Endothelial cell of umbilical vein (primary cell): ENCODE data around the gene DNAI2. TPM values are rescaled to one million over a fixed set of nuclear protein-coding genes. Genes with fewer than 3 reads are reported as not detected.

ENCODE experiments used
- BruUV-seq: library from RNA; stranded (reverse); fragments of 400-500 nt; replicated peaks from 2 replicates; lab custom pipeline; 2021; lab: Mats Ljungman, UMichigan
- CTCF ChIA-PET: fragments of 300-600, 350-600 bp; sonication (Branson Sonifier 250); formaldehyde crosslinking; loops from one replicate; lab custom pipeline; 2021; ENCODE audit warnings: antibody characterized with exemption, inconsistent platforms; lab: Charles Lee
- POLR2A ChIA-PET: fragments of 300-600, 350-600 bp; sonication (Branson Sonifier 250); formaldehyde crosslinking; loops from one replicate; lab custom pipeline; 2021; ENCODE audit warnings: antibody characterized with exemption, inconsistent platforms; lab: Charles Lee
- DNase-seq: peaks from one replicate; pipeline ENCODE4 v3.0.0-alpha.2; 2011; ENCODE audit warnings: low read depth, low spot score
- FAIRE-seq: peaks from 2 replicates; lab custom pipeline; 2011; peaks lifted over from hg19 to GRCh38; lab: Jason Lieb, UNC
- H2AFZ ChIP-seq: 2 replicates; pipeline ENCODE4 v1.6.0; 2012; ENCODE audit warnings: low read depth, low read length, control low read depth, inconsistent platforms
- H3K27ac ChIP-seq: 2 replicates; pipeline ENCODE4 v1.5.1; 2011; ENCODE audit warnings: low read depth, mild to moderate bottlenecking, control low read depth, low read length, moderate library complexity; ENCODE audit not compliant: insufficient read depth
- H3K27me3 ChIP-seq, 2 experiments: 2 replicates each; pipeline versions ENCODE4 v1.6.0 to v1.6.1; 2011; ENCODE audit warnings: low read length in 2 of 2, mixed read lengths in 1 of 2; ENCODE audit not compliant: control insufficient read depth in 2 of 2, insufficient read depth in 2 of 2
- H3K36me3 ChIP-seq, 2 experiments: 2 replicates in 1 of 2; 3 replicates in 1 of 2; pipeline ENCODE4 v1.5.1; 2011; ENCODE audit warnings: low read length in 2 of 2, mild to moderate bottlenecking in 1 of 2, moderate library complexity in 1 of 2; ENCODE audit not compliant: control insufficient read depth in 2 of 2, insufficient read depth in 2 of 2; ENCODE audit errors: extremely low read depth in 1 of 2
- H3K4me1 ChIP-seq: 3 replicates; pipeline ENCODE4 v1.5.1; 2011; ENCODE audit warnings: mild to moderate bottlenecking, low read length; ENCODE audit not compliant: control insufficient read depth, insufficient read depth; ENCODE audit errors: extremely low read depth
- H3K4me2 ChIP-seq: 2 replicates; pipeline ENCODE4 v1.6.1; 2011; ENCODE audit warnings: low read length, control low read depth, mixed read lengths; ENCODE audit not compliant: insufficient read depth
- H3K4me3 ChIP-seq, 3 experiments: fragments of 200-600 bp in 1 of 3; sonication (generic), shearing (Covaris generic) in 1 of 3; replicated peaks in 1 of 3; 2 replicates each; pipeline ENCODE4 v1.5.1; 2011 to 2016; ENCODE audit warnings: control low read depth in 3 of 3, low read length in 3 of 3, mild to moderate bottlenecking in 2 of 3, inconsistent platforms in 1 of 3, low read depth in 1 of 3, moderate library complexity in 1 of 3; ENCODE audit not compliant: insufficient read depth in 1 of 3
- H3K79me2 ChIP-seq: 2 replicates; pipeline ENCODE4 v1.6.0; 2012; ENCODE audit warnings: low read length, inconsistent platforms; ENCODE audit not compliant: control insufficient read depth, insufficient read depth
- H3K9ac ChIP-seq: replicated peaks from 2 replicates; pipeline ENCODE3; 2011; ENCODE audit warnings: low read length, control low read depth; ENCODE audit not compliant: insufficient read depth; ENCODE audit errors: extremely low read depth
- H3K9me1 ChIP-seq: replicated peaks from 3 replicates; pipeline ENCODE4 v1.6.0; 2011; ENCODE audit warnings: mild to moderate bottlenecking, low read length; ENCODE audit not compliant: control insufficient read depth, insufficient read depth; ENCODE audit errors: extremely low read depth
- H3K9me3 ChIP-seq: replicated peaks from 2 replicates; pipeline ENCODE4 v1.5.1; 2012; ENCODE audit warnings: low read length, inconsistent platforms; ENCODE audit not compliant: control insufficient read depth, insufficient read depth
- H4K20me1 ChIP-seq: replicated peaks from 2 replicates; pipeline ENCODE3; 2011; ENCODE audit warnings: mild to moderate bottlenecking, low read length; ENCODE audit not compliant: control insufficient read depth, insufficient read depth; ENCODE audit errors: extremely low read depth
- CTCF ChIP-seq, 2 donors: IDR thresholded peaks; 1 replicate in 1 of 2; 2 replicates in 1 of 2; pipeline ENCODE4 v1.5.1; 2011; ENCODE audit warnings: low read length in 2 of 2, mild to moderate bottlenecking in 2 of 2, moderate library complexity in 2 of 2, control low read depth in 1 of 2, inconsistent platforms in 1 of 2, low read depth in 1 of 2; ENCODE audit not compliant: insufficient read depth in 1 of 2; ENCODE audit errors: extremely low read depth in 1 of 2
- EZH2 ChIP-seq: IDR thresholded peaks from 2 replicates; pipeline ENCODE4 v1.6.1; 2012; ENCODE audit warnings: borderline replicate concordance, low read depth, mild to moderate bottlenecking, moderate library complexity, low read length, inconsistent platforms; ENCODE audit not compliant: severe bottlenecking
- FOS ChIP-seq: IDR thresholded peaks from 2 replicates; pipeline ENCODE4 v1.6.1; 2011; ENCODE audit warnings: mild to moderate bottlenecking, low read length, moderate library complexity, borderline replicate concordance; ENCODE audit not compliant: insufficient read depth
- GATA2 ChIP-seq: IDR thresholded peaks from 2 replicates; pipeline ENCODE4 v1.7.0; 2011; ENCODE audit warnings: low read depth, mild to moderate bottlenecking, moderate library complexity, mixed read lengths, low read length; ENCODE audit not compliant: insufficient read length, insufficient read depth
- JUN ChIP-seq: IDR thresholded peaks from 2 replicates; pipeline ENCODE4 v1.6.1; 2011; ENCODE audit warnings: borderline replicate concordance, low read depth; ENCODE audit not compliant: insufficient read length, insufficient read depth
- MAX ChIP-seq: IDR thresholded peaks from 2 replicates; pipeline ENCODE4 v1.6.1; 2011; ENCODE audit not compliant: insufficient read depth, insufficient read length
- MYC ChIP-seq: IDR thresholded peaks from one replicate; pipeline ENCODE4 v1.6.1; 2011; ENCODE audit warnings: mild to moderate bottlenecking, low read depth, low read length
- POLR2A ChIP-seq: IDR thresholded peaks from 2 replicates; pipeline ENCODE4 v1.6.1; 2012; ENCODE audit warnings: low read depth, mild to moderate bottlenecking, control low read depth, low read length
- POLR2AphosphoS5 ChIP-seq: IDR thresholded peaks from 2 replicates; pipeline ENCODE4 v1.6.1; 2012; ENCODE audit warnings: low read depth, mild to moderate bottlenecking, control low read depth, low read length, moderate library complexity; ENCODE audit not compliant: insufficient read depth
- dilution Hi-C: fragments of 300-500 bp; cut with MboI; formaldehyde crosslinking; loops from one replicate; pipeline ENCODE4 v1.15.0; 2019; ENCODE audit warnings: low sequenced_read_pairs; ENCODE audit not compliant: extremely low pct_ligation_motif_present
- intact Hi-C: fragments of 100-400 bp; cut with micrococcal nuclease; formaldehyde crosslinking; loops from one replicate; pipeline ENCODE4 v1.10.0; 2022
- polyA plus RNA-seq, 4 experiments: library from polyadenylated mRNA; depleted of rRNA in 3 of 4; stranded (reverse) in 3 of 4; unstranded in 1 of 4; fragments of >200 nt; gene quantifications; 2 replicates each; pipeline versions ENCODE4 v1.2.1 to v1.2.3, GENCODE V29; 2011 to 2012; ENCODE audit warnings: missing spikeins in 1 of 4
- total RNA-seq: library from RNA; stranded (reverse); gene quantifications from 2 replicates; pipeline ENCODE4 v1.2.3, GENCODE V29; 2021

Gene DNAI2
- total and polyA plus RNA-seq, 2 donors (not counting 3 experiments of a cell fraction or from before 2014, with no cell fraction given): not detected

GRCh38 chr17:74342224-74342623 lies 68.2 kb downstream of the DNAI2 start:
- Histone ChIP-seq H3K79me2 (no peaks in the 10 kb centered on the region), H2AFZ (no peak overlapping the region), H3K27me3 (no peaks in the 10 kb centered on the region), H3K9me1 (no peaks in the 10 kb centered on the region), H3K4me2 (no peak overlapping the region), H3K9ac (no peak overlapping the region), H3K4me3 (no peak overlapping the region), H3K9me3 (no peaks in the 10 kb centered on the region), H3K27ac (no peak overlapping the region), H3K36me3 (no peaks in the 10 kb centered on the region), H3K4me1 (peaks cover 10% of the 10 kb centered on the region), H4K20me1 (no peaks in the 10 kb centered on the region)
- dilution Hi-C loops: no loop called here
- TF ChIP-seq POLR2AphosphoS5 (no peak), GATA2 (no peak), FOS (no peak), POLR2A (no peak), MAX (no peak), EZH2 (no peak), JUN (no peak)
- FAIRE-seq (no peak), DNase-seq (no peak)
- intact Hi-C loops: no loop called here
- ChIA-PET CTCF (no interaction called here), POLR2A (no interaction called here)
- no TSS peak for BruUV-seq

GRCh38 chr17:74343121-74343520 lies 69.1 kb downstream of the DNAI2 start:
- dilution Hi-C loops: no loop called here
- no peaks in the 10 kb centered on the region for H4K20me1 ChIP-seq
- intact Hi-C loops: no loop called here

More at GRCh38 chr17:74343121-74343520, 69.1 kb downstream of the DNAI2 start:
- H3K9ac ChIP-seq: no peak overlapping the region
- H3K4me3 ChIP-seq: no peak overlapping the region
- H3K9me1 ChIP-seq: no peaks in the 10 kb centered on the region
- FAIRE-seq (no peak), DNase-seq (no peak)
- no peaks in the 10 kb centered on the region for H3K9me3 ChIP-seq
- no peaks in the 10 kb centered on the region for H3K36me3 ChIP-seq
- TF ChIP-seq CTCF (IDR thresholded peaks at IDR 0.05; ENCODE audit: extremely low read depth in 1 of 2, insufficient read depth in 1 of 2, low read depth in 1 of 2, low read length in 2 of 2) (no peak), MAX (no peak), FOS (no peak), EZH2 (no peak), POLR2AphosphoS5 (no peak), POLR2A (no peak), GATA2 (no peak), MYC (no peak), JUN (no peak)
- H3K27me3 ChIP-seq: no peaks in the 10 kb centered on the region
- H3K4me1 ChIP-seq: peaks cover 10% of the 10 kb centered on the region
- POLR2A ChIA-PET: no interaction called here
- no peak overlapping the region for H3K27ac ChIP-seq
- CTCF ChIA-PET: no interaction called here
- H3K79me2 ChIP-seq: no peaks in the 10 kb centered on the region
- no peak overlapping the region for H2AFZ ChIP-seq
- no TSS peak for BruUV-seq
- no peak overlapping the region for H3K4me2 ChIP-seq
